Articular chondrocyte of knee joint (primary cell): ENCODE measurements around the gene NEK9. TPM values are rescaled to one million over a fixed set of nuclear protein-coding genes. Genes with fewer than 3 reads are reported as not detected.

Source experiments
- small RNA-seq: library from RNA; depleted of rRNA; stranded (forward); fragments of <200 nt; gene quantifications from one replicate; pipeline ENCODE3, GENCODE V24; 2012
- total RNA-seq: library from RNA; depleted of rRNA; stranded (reverse); fragments of >200 nt; gene quantifications from 2 replicates; pipeline ENCODE4 v1.2.3, GENCODE V29; 2012

NEK9 gene
- 55.9 and 65.6 TPM in 2 replicates for total RNA-seq

GRCh38 chr14:75126679-75127473 is at the start of gene NEK9:
Gene NEK9, minus strand, starts transcription at chr14:75127048. Its CDS starts 127 bp downstream, at chr14:75126921.

GRCh38 chr14:75176142-75176820 is 49.4 kb upstream of the NEK9 start, which contains the start of gene TMED10:
Gene TMED10, minus strand, starts transcription at chr14:75176612. Its CDS starts 33 bp downstream, at chr14:75176579.

GRCh38 chr14:75069121-75069810 is 57.6 kb downstream of the NEK9 start, which contains the start of gene ZC2HC1C:
Gene ZC2HC1C, plus strand, starts transcription at chr14:75069641. Its CDS starts 933 bp downstream, at chr14:75070574.

GRCh38 chr14:75063491-75064204 is 63.2 kb downstream of the NEK9 start, which contains the start of gene ACYP1:
Gene ACYP1, minus strand, starts transcription at chr14:75064024. Its CDS starts 471 bp downstream, at chr14:75063553.

GRCh38 chr14:75050852-75051555 is 75.8 kb downstream of the NEK9 start, which contains the start of gene MLH3:
Gene MLH3, minus strand, starts transcription at chr14:75051467. Its CDS starts 1,812 bp downstream, at chr14:75049655.

Small RNAs within 50 kb of the gene (small RNA-seq; reads per million reads assigned to genes)
- gene HIF1AP1 = not detected

Other genes starting within 250 kb of the NEK9 start
- gene DLST, start 245.1 kb downstream of the NEK9 start, total RNA-seq = 64.5 and 78.0 TPM in 2 replicates
- gene RPS6KL1, start 203.8 kb downstream of the NEK9 start, total RNA-seq = 0.76 and 0.78 TPM in 2 replicates
- gene PGF, start 171.5 kb downstream of the NEK9 start, total RNA-seq = 7.4 and 30.1 TPM in 2 replicates
- gene EIF2B2, start 124.1 kb downstream of the NEK9 start, total RNA-seq = 27.4 and 45.0 TPM in 2 replicates
- 34.9 and 38.8 TPM in 2 replicates for gene MLH3, start 75.6 kb downstream of the NEK9 start, total RNA-seq
- gene ACYP1, start 63.0 kb downstream of the NEK9 start, total RNA-seq = 10.6 and 10.9 TPM in 2 replicates
- gene ZC2HC1C, start 57.4 kb downstream of the NEK9 start, total RNA-seq = 1.2 and 1.5 TPM in 2 replicates
- gene TMED10, start 49.6 kb upstream of the NEK9 start, total RNA-seq = 353 and 458 TPM in 2 replicates
- gene FOS, start 151.8 kb upstream of the NEK9 start, total RNA-seq = 10.6 and 258 TPM in 2 replicates